Neutrophil (primary cell): ENCODE data around the gene ANKH.

Source experiments
- H3K27ac ChIP-seq: fragments of 200-600 bp; sonication (generic); 2 replicates; pipeline ENCODE4 v1.5.1; 2016; ENCODE audit warnings: mild to moderate bottlenecking, moderate library complexity
- H3K27me3 ChIP-seq: fragments of 200-600 bp; sonication (generic); 2 replicates; pipeline ENCODE4 v1.6.0; 2016; ENCODE audit warnings: mild to moderate bottlenecking
- H3K36me3 ChIP-seq: fragments of 200-600 bp; sonication (generic); 2 replicates; pipeline ENCODE4 v1.5.1; 2017
- H3K4me1 ChIP-seq, 2 experiments: fragments of 200-600 bp in 1 of 2; sonication (generic) in 1 of 2; 1 replicate in 1 of 2; 2 replicates in 1 of 2; pipeline versions ENCODE4 v1.5.1 to v1.6.1; 2013 to 2016; ENCODE audit warnings: low read depth in 1 of 2, low read length in 1 of 2, mild to moderate bottlenecking in 1 of 2, moderate library complexity in 1 of 2; ENCODE audit not compliant: control insufficient read depth in 1 of 2, insufficient read depth in 1 of 2
- H3K4me3 ChIP-seq, 2 experiments: fragments of 200-600 bp in 1 of 2; sonication (generic) in 1 of 2; 1 replicate in 1 of 2; 2 replicates in 1 of 2; pipeline ENCODE4 v1.5.1; 2013 to 2016; ENCODE audit warnings: low read depth in 1 of 2, low read length in 1 of 2, mild to moderate bottlenecking in 1 of 2, moderate library complexity in 1 of 2
- H3K9me3 ChIP-seq: fragments of 200-600 bp; sonication (generic); 2 replicates; pipeline ENCODE4 v1.5.1; 2016
- CTCF ChIP-seq: fragments of 200-600 bp; sonication (generic); IDR thresholded peaks from 2 replicates; pipeline ENCODE4 v1.5.1; 2016; ENCODE audit warnings: antibody characterized with exemption

ANKH gene

GRCh38 chr5:14859980-14860379 lies 11.6 kb downstream of the ANKH start:
- H3K4me1 ChIP-seq: no peaks in the 10 kb centered on the region
- no peaks in the 10 kb centered on the region for H3K27me3 ChIP-seq
- no peak for TF ChIP-seq CTCF
- H3K4me3 ChIP-seq: no peak overlapping the region
- H3K9me3 ChIP-seq: no peaks in the 10 kb centered on the region
- no peak overlapping the region for H3K27ac ChIP-seq
- H3K36me3 ChIP-seq: no peaks in the 10 kb centered on the region

- Histone ChIP-seq H3K27ac (no peak overlapping the region), H3K9me3 (no peaks in the 10 kb centered on the region), H3K4me1 (no peaks in the 10 kb centered on the region), H3K36me3 (no peaks in the 10 kb centered on the region), H3K27me3 (no peaks in the 10 kb centered on the region), H3K4me3 (no peak overlapping the region)
- no peak for TF ChIP-seq CTCF
These were observed 12.4 kb downstream of the ANKH start for GRCh38 chr5:14859150-14859549.

- H3K4me1 ChIP-seq: no peaks in the 10 kb centered on the region
- no peak overlapping the region for H3K4me3 ChIP-seq
- no peaks in the 10 kb centered on the region for H3K9me3 ChIP-seq
- no peak overlapping the region for H3K27ac ChIP-seq
- TF ChIP-seq CTCF: no peak
- H3K36me3 ChIP-seq: no peaks in the 10 kb centered on the region
- H3K27me3 ChIP-seq: no peaks in the 10 kb centered on the region
These were observed 16.2 kb downstream of the ANKH start for GRCh38 chr5:14855366-14855765.

GRCh38 chr5:14854799-14855198 lies 16.8 kb downstream of the ANKH start:
- H3K27me3 ChIP-seq: no peaks in the 10 kb centered on the region
- TF ChIP-seq CTCF: no peak

GRCh38 chr5:14853685-14854084 lies 17.9 kb downstream of the ANKH start:
- H3K9me3 ChIP-seq: no peaks in the 10 kb centered on the region
- TF ChIP-seq CTCF: no peak

More at GRCh38 chr5:14854799-14855198, 16.8 kb downstream of the ANKH start:
- Histone ChIP-seq H3K27ac (no peak overlapping the region), H3K4me3 (no peak overlapping the region), H3K36me3 (no peaks in the 10 kb centered on the region), H3K4me1 (no peaks in the 10 kb centered on the region), H3K9me3 (no peaks in the 10 kb centered on the region)

GRCh38 chr5:14852779-14853178 lies 18.8 kb downstream of the ANKH start:
- Histone ChIP-seq H3K9me3 (no peaks in the 10 kb centered on the region), H3K4me1 (no peaks in the 10 kb centered on the region), H3K36me3 (no peaks in the 10 kb centered on the region), H3K27me3 (no peaks in the 10 kb centered on the region), H3K4me3 (no peak overlapping the region), H3K27ac (no peak overlapping the region)
- TF ChIP-seq CTCF: no peak

More at GRCh38 chr5:14853685-14854084, 17.9 kb downstream of the ANKH start:
- no peak overlapping the region for H3K27ac ChIP-seq
- H3K36me3 ChIP-seq: no peaks in the 10 kb centered on the region
- H3K4me1 ChIP-seq: no peaks in the 10 kb centered on the region
- no peaks in the 10 kb centered on the region for H3K27me3 ChIP-seq
- H3K4me3 ChIP-seq: no peak overlapping the region
